GM20000 (cell line): ENCODE measurements around the gene G6PC1.
"Not testable (repeated sequence)": the region's sequence is repeated elsewhere in the genome, so short reads cannot be mapped to it uniquely, and the experiment has no call there.

Source experiments
- DNase-seq: peaks from one replicate; pipeline ENCODE4 v3.0.0; 2012; ENCODE audit warnings: low spot score
- CTCF ChIP-seq: IDR thresholded peaks from 2 replicates; pipeline ENCODE4 v1.5.1; 2012; ENCODE audit warnings: mild to moderate bottlenecking, control low read depth; ENCODE audit errors: extremely low read depth, missing control alignments

The G6PC1 gene

DNA sequence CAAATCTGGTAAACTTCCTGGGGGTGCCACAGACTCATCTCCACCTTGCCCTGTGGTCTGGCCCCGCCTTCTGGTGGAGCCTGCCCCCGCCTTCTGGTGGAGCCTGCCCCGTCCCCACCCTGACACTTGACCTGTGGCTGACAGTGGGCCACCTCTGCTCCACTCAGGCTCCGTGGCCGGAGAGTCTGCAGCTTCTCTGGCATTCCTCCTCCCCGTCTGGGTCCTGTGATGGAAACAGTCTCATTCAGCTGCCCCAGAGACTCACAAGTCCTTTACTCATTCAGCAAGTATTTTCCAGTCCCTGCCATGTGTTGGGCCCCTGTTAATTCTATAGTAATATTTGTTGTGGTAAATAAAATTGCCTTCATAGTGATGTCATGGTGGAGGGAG lies 21.0 kb upstream of the G6PC1 start:
- no peak for TF ChIP-seq CTCF
- DNase-seq, result no peak

DNA sequence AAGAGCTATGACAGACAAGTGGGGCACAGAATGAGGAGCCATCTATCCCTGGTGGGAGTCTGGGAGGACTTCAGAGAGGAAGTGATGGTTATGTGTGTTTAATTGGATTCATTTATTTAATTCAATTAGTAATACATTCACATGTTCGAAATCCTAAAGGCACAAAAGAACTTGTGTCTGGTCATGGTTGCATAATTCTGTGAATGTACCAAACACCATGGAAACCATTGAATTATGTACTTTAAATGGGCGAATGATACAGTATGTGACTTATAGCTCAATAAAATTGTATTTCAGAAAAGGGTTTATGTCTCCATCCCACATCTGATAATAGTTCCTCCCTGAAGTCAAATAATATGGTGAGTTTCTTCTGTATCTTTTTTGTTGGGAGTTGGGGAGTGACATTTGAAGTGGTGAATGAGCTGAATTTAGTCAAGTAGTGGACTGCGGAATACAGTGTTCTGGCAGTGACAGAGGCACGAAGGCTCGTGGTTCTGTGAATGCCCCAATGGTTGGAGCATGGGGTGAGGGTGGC lies 19.8 kb upstream of the G6PC1 start:
- no peak for DNase-seq
- TF ChIP-seq CTCF, result no peak

- not testable (repeated sequence) for DNase-seq
These were observed 18.9 kb upstream of the G6PC1 start for GRCh38 chr17:42881706-42882105.

DNA sequence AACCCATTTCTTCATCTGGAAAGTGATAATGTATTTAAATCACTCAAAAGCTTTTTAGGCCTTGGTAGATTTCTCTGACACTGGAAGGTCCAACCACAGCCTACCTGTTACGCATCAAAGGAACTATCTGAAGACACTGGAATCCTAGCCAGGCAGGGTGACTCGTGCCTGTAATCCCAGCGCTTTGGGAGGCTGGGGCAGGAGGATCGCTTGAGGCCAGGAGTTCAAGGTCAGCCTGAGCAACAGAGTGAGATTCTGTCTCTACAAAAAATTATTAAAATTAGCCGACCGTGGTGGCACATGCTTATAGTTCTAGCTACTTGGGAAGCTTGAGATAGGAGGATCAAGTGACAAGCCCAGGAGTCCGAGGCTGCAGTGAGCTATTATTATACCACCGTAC lies 18.4 kb upstream of the G6PC1 start:
- TF ChIP-seq CTCF, result no peak

GRCh38 chr17:42883802-42884558 lies 16.6 kb upstream of the G6PC1 start:
- no peak for TF ChIP-seq CTCF
- DNase-seq, result no peak

More for the DNA sequence above, 18.4 kb upstream of the G6PC1 start:
- DNase-seq, result no peak

DNA sequence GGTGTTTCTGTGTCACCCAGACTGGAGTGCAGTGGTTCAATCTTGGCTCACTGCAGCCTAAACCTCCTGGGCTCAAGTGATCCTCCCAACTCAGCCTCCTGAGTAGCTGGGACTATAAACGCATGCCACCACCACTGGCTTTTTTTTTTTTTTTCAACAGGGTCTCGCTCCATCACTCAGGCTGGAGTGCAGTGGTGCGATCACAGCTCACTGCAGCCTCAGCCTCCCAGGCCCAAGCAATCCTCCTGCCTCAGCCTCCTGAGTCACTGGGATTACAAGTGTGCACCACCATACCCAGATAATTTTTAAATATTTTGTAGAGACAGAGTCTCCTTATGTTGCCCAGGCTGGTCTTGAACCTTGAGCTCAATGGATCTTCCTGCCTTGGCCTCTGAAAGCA lies 14.8 kb upstream of the G6PC1 start:
- not testable (repeated sequence) for DNase-seq

DNA sequence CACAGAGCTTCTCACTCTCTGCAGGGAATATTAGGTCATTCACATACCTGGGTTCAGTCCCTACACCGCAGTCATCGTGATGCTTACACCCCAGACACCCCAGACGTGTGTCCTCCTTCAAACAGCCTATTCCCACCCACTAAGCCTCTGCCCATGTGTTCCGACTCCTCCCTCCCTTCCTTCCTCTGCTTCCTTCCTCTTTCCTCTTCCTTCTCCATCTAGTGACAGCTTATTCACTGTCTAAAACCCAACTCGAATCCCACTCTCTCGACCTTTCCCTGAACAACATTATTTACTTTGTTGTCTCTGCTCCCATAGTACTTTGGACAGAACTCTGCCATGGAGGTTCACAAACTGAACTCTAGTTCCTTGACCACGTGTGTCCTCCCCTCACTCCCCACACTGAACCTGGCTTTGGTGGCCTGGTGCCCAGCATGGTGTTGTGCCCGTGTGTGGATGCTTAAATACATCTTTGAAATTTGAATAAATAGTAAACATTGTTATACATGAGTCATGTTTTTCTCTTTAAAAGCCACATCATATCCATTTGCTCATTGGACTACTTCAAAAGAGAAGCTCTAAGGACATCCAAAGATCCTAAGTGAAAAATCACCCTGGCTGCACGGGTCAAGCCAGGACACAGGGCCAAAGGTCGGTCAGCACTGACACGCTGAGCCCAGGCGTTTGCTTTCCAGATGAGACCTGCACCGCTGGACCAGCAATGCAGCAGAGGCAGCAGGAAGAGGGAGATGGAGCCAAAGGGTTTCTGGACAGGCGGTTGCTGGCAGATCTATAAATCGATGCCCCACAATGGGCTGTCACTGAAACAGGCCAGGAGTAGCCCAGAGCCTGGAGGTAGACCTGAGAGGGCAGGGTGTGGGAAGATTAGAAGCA lies 14.1 kb upstream of the G6PC1 start:
- no peak for DNase-seq
- no peak for TF ChIP-seq CTCF

- DNase-seq, result no peak
- TF ChIP-seq CTCF, result no peak
These were observed 10.8 kb upstream of the G6PC1 start for GRCh38 chr17:42889809-42890208.
